ENCODE results near the gene LIPE.
"Not testable (repeated sequence)": the region's sequence is repeated elsewhere in the genome, so short reads cannot be mapped to it uniquely, and the experiment has no call there.

Gene LIPE

DNA sequence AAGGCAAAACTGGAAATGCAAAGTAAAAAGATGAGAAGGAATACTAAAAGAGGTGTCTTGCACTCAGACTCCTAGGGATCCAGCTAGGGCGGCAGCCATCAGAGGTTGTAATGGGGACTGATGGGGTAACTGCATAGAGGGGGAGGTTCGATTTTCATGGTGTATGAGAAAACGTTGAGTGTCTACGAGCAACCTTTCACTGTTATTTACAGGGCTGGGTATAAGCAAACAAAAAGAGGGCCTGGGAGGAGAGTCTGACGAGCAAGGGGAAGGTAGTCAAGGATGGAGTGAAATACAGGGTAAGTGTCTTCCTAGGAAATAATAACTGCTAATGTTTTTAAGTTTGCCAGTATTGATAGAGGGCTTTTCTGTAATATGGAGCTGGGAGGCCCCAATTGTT is 21.1 kb upstream of the LIPE start:
- DNase-seq (ENCODE audit: low read depth): not testable (repeated sequence)

DNA sequence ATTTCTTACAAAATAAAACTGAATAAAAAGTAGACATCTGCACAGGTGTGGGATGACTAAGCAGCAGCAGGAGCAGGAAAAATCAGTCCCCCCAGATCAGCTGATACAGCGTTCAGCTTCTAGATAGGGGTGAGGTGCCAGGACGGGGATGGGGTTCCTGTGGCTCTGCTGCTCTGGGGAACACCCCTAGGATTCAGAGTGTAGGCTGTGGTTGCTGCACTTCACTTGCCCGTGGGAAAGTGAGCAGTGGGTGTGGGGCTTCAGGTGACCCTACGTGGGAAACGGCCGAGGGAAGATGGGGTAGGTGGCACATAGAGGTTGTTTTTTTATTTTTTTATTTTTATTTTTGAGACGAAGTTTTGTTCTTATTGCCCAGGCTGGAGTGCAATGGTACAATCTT is 18.8 kb upstream of the LIPE start:
- no peak for DNase-seq (ENCODE audit: low read depth)

DNA sequence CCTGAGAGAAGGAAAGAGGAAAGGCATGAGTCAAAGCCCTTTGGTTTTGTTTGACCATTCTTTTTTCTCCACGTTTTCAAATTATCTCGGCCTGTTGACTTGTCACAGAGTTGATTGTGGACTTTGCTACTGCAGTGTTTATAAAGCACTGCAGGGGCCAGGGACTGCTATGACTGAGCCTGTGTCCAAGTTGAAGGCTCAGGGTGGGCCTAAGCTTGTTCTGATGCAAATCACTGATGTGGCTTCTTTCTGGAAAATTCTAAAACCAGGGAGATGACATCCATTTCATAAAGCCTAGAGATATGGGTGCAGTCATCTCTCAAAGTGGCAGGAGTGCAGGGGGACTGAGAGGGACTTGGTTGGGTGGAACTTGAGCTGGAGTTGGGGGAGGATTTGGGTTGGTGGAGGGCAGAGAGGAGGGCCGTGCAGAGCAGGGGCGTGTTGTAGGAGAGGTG is 16.8 kb upstream of the LIPE start:
- DNase-seq (ENCODE audit: low read depth): no peak

DNA sequence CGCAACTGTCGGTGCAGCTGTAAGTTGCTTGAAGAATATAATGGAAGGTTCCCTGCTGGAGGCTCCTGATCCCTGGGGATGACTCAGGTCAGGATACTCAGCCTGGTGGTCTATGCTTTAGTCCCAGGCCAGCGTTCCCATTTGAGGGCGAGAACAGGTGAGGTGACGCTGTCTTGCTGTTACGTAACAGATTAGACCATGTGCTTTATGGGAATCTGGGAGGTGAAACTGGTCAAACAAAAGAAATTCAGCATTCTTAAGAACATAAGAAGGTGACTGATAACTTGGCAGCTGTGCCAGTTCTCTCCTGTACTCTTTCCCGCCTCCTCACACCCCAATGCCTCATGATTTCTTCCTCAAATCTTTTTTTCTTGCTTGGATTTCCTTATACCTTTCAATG is 15.6 kb upstream of the LIPE start, which contains the start of gene CXCL17:
Gene CXCL17 (minus strand): TSS at position 114 of the 400 bp plus-strand sequence. CDS start 114 bp downstream, outside the sequence.
- DNase-seq (ENCODE audit: low read depth): no peak

DNA sequence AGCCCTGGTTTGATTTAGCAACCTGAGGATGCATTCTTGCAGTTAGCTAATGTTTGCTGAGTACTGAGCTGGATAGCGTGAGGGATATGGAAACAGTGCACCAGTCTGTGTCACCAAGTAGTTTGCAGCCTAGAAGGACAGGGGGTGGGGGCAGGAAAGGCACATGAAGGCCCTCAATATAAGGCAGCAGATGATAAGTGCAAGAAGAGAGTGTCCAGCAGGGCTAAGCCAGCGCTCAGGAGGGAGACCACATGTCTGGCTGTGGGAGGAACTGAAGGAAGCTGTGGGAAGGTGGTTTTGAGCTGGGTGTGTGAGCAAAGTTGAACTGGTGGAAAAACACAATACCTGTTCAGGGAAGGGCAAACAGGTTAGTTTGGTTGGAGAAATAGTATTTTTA is 13.9 kb upstream of the LIPE start:
- no peak for DNase-seq (ENCODE audit: low read depth)

DNA sequence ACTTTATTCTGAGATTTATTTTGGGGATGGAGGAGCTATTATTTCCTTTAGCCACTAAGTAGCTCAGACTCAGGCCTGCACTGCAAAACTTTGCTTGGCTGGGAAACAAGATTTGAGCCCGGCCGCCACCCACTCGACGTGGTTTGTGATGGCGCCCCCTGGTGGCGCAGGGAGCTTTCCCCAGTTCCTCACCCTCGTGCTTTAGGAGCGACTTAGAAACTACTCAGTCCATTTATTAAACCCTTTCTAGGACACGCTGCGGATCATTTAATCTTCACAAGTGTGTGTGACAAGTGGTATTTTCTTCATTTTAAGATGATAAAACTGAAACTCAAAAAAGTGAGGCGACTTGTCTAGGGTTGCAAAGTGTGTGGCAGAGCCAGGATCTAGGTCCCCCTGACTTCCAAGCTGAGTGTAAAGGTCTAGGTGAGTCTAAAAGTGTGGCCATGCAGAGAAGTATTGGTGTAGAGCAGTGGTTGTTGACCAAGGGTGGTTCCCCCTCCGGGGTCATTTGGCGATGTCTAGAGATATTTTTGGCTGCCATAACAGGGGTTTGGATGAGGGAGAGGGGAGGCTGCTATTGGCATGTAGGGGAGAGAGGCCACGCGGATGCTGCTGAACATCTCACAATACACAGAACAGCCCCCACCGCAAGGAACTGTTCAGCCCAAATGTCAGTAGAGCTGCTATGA is 13.3 kb upstream of the LIPE start:
- DNase-seq (ENCODE audit: low read depth): no peak

DNA sequence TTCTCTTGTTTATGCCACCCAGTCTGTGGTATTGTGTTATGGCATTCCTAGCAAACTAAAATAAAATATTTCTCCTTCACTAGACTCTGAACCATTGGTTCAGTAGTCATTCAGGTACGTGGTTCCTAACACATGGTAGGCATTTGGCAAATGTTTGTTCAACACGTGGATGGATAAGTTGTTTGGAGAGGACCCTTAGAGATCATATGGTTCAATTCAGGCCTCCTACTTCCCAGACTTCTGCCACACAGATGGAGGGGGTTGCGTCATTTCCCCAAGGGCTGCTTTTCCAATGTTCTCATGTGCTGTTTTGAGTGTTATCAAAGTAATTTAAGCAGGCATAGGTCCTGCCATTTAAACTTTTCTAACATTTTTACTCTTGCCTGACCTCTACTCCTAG is 8.8 kb upstream of the LIPE start:
- DNase-seq (ENCODE audit: low read depth): no peak

DNA sequence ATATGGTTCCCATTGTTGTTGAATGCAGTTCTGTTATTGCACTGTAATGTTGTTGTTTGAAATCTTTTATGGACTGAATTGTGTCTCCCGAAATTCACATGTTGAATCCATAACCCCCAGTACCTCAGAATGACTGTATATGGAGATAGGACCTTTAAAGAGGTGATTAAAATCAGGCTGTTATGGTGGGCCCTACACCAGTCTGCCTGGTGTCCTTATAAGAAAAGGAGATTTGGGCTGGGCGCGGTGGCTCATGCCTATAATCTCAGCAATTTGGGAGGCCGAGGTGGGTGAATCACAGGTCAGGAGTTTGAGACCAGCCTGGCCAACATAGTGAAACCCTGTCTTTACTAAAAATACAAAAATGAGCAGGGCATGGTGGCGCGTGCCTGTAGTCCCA is 8.1 kb upstream of the LIPE start:
- DNase-seq (ENCODE audit: low read depth): no peak

DNA sequence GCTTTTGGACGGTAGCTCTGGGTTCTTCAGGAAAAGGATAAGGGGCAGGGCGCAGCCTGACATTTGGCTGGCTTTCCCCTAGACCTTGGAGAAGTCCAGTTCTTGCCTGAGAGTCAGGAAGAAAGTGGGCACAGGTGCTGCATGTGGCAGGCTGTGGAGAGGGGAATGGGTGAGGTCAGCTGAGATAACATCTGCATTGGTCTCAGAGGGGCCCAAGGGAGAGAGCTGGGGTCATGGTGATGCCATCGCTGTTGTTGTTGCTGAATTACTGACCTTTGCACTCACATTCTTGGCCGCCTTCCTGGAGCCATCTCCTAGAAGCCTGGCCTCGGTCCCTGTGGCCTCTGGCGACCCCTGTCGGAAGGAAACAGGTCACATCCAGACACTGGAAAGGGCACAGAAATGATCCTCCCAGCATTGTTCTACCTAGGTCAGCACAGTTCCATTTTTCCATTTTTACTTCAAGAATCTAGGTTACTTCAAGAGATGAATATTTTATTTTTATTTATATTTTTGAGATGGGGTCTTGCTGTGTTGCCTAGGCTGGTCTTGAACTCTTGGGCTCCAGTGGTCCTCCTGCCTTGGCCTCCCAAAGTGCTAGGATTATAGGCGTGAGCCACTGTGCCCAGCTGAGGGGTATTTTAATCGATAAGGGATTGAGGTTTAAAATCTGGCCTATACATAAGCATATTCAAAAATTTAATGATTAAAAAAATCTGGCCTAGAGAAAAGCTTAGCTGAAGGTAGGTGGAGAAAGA is 6.5 kb upstream of the LIPE start:
- no peak for DNase-seq (ENCODE audit: low read depth)

DNA sequence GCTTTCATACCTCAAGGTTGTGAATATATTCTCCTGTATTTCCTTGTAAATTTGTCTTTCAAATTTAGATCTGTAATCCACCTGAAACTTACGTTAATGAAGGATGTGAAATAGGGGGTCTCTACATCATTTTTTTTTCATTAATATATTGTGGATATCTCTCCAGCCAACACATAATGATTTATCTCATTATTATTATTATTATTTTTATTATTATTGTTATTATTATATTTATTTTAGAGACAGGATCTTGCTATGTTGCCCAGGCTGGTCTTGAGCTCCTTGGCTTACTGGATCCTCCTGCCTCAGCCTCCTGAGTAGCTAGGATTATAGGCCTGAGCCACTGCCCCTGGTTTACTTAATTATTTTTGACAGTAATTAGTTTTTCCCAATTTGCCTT is 4.3 kb upstream of the LIPE start:
- DNase-seq (ENCODE audit: low read depth): no peak

DNA sequence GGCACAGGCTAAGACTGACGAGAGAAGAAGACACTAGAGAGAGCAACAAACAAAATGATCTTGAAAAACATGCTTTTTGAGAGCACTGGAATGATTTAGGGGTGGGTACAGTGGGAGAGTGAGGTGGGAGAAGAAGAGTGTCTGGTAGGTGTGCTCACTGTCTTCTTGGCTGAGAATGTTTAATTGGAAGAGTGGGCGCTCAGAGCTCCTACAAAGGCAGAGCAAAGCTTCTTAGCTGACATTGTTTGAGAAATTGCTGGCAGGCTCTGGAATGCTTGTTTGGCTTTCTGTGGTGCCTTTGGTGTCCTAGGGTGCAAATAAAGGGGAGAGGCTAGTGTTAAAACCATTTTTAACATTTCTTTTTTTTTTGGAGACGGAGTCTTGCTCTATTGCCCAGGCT is 1.5 kb upstream of the LIPE start:
- DNase-seq (ENCODE audit: low read depth): no peak

DNA sequence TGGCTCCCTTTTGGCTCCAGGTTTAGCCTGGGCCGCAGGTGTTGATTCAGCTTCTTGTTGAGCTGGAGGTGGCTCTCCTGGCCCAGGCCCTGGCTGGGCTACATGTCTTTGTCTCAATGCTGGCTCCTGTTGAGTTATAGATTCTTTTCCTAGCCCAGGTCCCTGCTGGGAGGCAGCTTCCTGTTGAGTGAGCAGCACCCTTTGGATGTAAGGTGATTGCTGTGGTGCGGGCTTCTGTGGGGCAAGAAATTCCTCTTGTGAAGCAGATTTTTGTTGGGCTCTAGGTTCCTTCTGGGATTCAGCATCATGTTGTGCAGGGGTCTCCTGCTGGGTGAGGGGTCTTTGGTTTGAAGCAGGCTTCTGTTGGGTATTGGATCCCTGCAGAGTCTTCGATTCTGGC is 545 bp downstream of the LIPE start:
- no peak for DNase-seq (ENCODE audit: low read depth)

DNA sequence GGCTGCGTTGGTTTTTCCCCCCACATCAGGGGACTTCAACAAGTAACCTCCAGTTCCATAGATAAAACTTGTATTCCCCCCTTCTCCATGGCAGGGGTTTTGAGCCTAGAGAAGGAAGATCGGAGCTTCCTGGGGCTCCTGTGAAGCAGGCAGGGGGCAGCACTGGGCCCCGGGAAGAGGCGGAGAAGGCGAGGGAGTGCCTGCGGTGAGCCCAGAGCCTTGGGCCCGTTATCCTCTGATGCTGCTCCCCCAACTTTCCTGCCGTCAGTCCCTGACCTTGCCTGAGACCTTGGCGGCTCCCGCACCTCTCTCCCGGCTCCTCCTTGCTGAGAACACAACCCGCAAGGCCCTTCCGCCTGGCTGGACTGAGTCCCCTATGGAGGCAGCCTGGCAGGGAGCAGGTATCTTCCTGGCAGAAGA is 2.5 kb downstream of the LIPE start:
- no peak for DNase-seq (ENCODE audit: low read depth)

DNA sequence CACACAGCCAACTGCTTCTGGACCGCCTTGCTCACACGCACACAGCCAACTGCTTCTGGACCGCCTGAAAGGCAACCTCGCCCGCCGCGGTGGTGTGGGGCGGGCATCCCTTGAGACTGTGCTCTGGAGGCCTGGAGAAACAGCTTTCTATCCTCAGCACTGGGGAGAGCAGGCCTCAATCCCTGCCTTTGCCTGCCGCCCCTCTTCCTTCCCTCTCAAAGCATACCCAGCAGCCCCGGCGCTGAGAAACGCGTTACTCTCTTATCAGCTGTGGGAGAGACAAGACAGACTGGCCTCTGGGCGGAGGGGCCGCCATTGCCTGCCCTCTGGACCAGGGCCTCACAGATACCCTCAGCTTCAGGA is 2.9 kb downstream of the LIPE start:
- no peak for DNase-seq (ENCODE audit: low read depth)

DNA sequence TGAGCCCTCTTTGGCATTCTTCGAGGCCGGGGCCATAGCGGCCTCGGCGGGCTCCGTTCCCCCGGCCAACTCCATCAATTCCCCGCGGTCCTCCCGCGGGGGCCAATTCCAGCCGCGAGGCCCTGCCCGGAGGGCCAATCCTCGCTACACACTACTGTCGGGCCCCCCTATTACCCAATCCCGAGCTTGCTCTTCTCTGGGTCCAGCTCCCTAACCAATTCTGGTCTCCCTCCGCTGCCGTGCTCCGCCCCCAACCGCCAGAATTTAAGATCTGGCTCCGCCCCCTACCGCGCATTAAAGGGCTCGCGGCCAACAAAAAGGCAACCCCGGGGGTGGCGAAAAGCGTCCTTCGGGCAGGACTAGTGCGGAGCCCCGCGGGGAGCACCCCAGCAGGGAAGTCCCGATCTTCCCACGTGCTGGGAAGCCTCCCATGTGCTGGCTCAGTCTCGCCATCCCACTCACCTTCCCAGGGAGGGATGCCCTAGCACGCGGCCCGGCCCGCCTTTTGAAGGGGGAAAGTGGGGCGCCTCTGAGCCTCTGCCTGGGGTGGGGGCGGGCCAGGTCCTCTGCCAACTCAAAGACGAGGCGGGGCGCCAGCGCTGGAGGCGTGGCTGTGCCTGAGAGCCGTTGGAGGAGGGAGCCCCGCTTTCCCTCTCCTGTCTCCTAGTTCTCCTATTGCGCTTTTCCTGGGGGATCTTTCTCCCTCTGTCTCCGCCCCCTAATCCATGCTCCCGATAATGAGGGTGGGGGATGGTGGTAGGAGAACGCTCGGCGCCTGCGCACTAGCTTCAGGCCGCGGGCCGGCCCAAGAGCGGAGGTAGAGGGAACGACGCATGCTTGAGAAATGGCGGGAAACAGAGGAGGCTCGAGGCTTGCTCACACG is 3.5 kb downstream of the LIPE start:
- peak; percentile 75 for DNase-seq (ENCODE audit: low read depth)

DNA sequence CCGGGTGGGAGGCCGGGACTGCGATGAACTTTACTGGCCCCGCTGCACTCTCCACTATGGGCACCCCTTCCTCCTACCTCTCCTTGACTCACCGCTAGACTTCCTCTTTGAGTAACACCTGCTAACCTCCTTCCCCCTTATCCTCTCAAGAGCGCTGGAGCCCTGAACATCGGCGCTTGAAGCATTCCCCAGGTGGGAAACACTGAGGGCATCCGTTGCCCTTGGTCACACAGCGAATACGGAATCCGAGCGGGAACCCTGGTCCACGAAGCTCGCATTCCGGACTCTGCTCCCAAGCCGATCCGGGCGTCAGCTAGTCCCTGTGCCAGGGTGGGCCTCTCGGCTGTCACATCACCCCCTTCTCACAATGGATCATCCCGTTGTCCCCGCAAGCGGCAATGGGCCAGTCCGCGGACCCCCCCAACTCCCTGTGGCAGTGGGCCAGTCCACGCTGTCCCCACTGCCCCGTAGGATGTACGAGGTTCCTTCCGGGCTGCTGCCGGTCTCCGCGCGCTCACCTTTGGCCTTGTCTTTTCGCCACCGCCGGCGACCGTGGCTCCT is 4.2 kb downstream of the LIPE start:
- DNase-seq (ENCODE audit: low read depth): no peak

DNA sequence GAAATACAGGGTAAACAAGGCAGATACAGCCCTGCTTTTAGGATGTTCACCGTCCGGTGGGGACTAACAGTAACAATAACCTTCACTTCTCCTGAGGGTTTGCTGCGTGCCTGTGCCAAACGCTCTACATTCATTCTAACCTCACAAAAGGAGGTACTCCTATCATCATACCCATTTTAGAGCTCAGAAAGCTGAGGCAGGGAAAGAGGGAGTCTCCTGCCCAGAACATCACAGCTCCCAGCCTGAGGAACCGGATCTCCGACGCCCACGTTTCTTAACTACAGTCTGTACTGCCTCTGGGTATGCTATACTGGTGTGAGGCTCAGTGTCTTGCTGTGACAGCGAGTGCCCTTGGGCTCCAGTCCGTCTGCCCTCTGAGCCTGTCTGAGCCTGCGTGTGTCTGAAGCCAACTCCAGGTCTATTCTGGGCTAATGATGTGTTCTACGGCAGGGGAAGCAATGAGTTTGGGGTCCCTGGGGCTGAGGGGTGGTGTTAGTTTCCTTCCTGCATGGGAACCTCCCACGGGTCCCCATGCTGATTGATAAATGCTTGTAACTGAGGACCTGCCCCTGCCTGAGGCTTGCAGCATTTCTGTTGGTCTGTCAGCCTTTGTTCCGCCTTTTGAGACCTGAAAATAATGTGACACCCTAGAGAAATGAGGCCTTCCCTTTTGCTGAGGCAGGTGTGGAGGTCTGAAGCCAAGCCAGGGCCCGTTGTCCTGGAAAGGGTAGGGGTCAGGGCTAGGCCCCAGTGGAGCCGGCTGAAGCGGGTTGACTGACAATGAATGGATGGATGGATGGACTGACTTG is 4.9 kb downstream of the LIPE start:
- no peak for DNase-seq (ENCODE audit: low read depth)

DNA sequence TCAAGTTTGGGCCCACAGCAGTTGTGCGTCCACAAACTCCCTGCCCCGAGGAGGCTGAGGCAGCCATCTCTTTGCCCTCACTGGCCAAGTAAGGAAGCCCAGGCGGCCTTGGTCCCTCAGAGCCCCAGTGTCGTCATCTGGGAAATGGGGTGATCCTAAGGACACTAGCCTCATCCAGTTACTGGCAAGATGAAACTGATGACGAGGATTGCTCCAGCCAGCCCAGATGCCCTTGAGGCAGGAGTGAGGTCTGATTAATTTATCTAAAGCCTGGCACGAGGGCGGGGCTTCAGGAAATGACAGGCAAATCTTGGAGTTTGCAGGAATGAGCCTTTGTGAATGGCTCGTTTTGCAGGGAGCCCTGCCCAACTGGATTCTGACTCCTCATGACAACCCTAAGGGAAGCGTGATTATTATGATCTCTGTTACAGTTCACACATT is 5.6 kb downstream of the LIPE start:
- DNase-seq (ENCODE audit: low read depth): no peak

DNA sequence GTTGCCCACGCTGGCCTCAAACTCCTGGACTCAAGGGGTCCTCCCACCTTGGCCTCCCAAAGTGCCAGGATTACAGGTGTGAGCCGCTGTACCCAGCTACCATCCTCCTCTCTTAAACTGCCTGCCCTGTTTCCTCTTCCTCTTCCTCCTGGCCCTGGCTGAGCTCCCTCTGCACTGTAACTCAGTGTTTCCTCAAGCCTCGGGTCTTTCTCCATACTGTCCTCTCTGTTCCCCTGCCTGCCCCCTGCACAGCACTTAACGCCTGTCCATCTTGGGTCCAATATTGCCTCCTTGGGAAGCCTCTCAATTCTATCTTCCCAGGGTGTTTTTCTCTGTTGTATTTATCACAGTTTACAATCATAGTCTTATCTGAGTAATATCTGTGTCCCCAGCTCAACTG is 6.1 kb downstream of the LIPE start:
- no peak for DNase-seq (ENCODE audit: low read depth)

DNA sequence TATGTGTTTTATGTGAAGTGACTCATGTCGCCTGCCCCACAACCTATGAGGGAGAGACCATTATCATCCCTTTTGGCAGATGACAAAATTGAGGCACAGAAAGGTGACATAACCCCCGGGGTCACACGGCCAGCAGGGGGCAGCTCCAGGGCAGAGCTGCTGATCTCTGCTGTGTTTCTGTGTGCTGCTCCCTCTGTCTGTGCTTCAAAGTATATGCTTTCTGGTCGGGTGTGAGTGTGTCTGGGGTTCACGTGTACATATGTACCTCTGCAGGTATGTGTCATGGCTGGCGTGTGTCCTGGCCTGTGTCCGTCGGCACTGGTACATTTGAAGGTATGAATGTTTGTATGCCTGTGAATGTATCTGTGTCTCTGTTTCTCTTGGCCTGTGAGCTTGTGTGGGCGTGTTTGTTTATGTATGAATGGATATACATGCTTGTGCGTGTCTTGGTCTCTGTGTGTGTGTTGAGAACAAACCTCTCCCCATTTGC is 7.1 kb downstream of the LIPE start:
- DNase-seq (ENCODE audit: low read depth): no peak

DNA sequence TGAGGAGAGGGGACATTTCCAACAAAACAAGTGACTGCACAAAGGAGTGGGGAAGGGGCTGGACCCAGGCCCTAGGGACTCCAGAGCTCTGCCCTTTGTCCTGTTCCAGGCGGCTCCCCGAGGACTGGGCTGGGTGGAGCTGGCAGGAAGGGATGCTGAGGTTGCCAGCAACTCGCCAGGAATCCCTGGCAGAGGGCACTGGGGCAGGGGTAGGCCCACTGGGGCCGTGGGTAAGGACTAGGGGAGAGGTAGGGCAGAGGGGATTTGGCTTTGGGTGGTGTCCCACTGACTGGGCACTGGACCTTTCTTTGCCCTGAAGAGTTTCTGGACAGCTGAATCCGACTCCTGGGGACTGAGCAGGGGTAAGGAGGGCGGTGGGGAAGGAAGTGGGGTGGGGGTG is 7.9 kb downstream of the LIPE start:
- no peak for DNase-seq (ENCODE audit: low read depth)

All from GM04504 (cell line).